ENCODE results near the gene HMGB3. TPM values are rescaled to one million over a fixed set of nuclear protein-coding genes. Genes with fewer than 3 reads are reported as not detected.
"Not testable (repeated sequence)": the region's sequence is repeated elsewhere in the genome, so short reads cannot be mapped to it uniquely, and the experiment has no call there.

The HMGB3 gene
- total and polyA plus RNA-seq, 7 donors = 2.5 to 46.4 (median 3.9) TPM

- H3K4me1 ChIP-seq = no peaks in the 10 kb centered on the region
- 1% methylated on average over 86 to 93 of the region's 93 CpGs for WGBS, 2 donors
- no peaks in the 10 kb centered on the region for H3K36me3 ChIP-seq
- H3K9me3 ChIP-seq = no peaks in the 10 kb centered on the region
- no peak for DNase-seq
- H3K4me3 ChIP-seq = peak overlapping the region; percentile 6 to 52 (median 50)
- intact Hi-C loops (cut with DNase I) = no loop called here
- no peak overlapping the region for H3K27ac ChIP-seq
- no peaks in the 10 kb centered on the region for H3K27me3 ChIP-seq
- TF ChIP-seq POLR2A (IDR thresholded peaks at IDR 0.05) = no peak
- no peak for TF ChIP-seq POLR2AphosphoS5 (IDR thresholded peaks at IDR 0.05)
- TF ChIP-seq EP300 (IDR thresholded peaks at IDR 0.05) = no peak
- TF ChIP-seq CTCF (IDR thresholded peaks at IDR 0.05) = no peak
Observed at GRCh38 chrX:150984169-150984824, 1.2 kb downstream of the HMGB3 start.

GRCh38 chrX:150987687-150988086 lies 4.6 kb downstream of the HMGB3 start:
- intact Hi-C loops (cut with DNase I); DNase-seq; H3K36me3 ChIP-seq; H3K4me3 ChIP-seq; H3K4me1 ChIP-seq; H3K27me3 ChIP-seq; H3K27ac ChIP-seq; H3K9me3 ChIP-seq: not testable (repeated sequence)
- WGBS, 2 donors = 96% methylated on average over 6 of the region's 6 CpGs

- Histone ChIP-seq H3K9me3 (no peaks in the 10 kb centered on the region), H3K27me3 (no peaks in the 10 kb centered on the region), H3K27ac (no peak overlapping the region), H3K4me3 (no peak overlapping the region), H3K36me3 (no peaks in the 10 kb centered on the region), H3K4me1 (no peaks in the 10 kb centered on the region)
- 96 to 99% methylated on average over 2 of the region's 2 CpGs for WGBS, 2 donors
- intact Hi-C loops (cut with DNase I) = no loop called here
- no peak for TF ChIP-seq EP300 (IDR thresholded peaks at IDR 0.05)
- no peak for TF ChIP-seq POLR2AphosphoS5 (IDR thresholded peaks at IDR 0.05)
- no peak for TF ChIP-seq CTCF (IDR thresholded peaks at IDR 0.05)
- no peak for TF ChIP-seq POLR2A (IDR thresholded peaks at IDR 0.05)
- DNase-seq = no peak
Observed at GRCh38 chrX:150989420-150989819, 6.3 kb downstream of the HMGB3 start.

GRCh38 chrX:150990910-150991309 lies 7.8 kb downstream of the HMGB3 start:
- 67 to 75% methylated on average over 5 of the region's 5 CpGs for WGBS, 2 donors
- Histone ChIP-seq H3K36me3 (no peaks in the 10 kb centered on the region), H3K4me3 (no peak overlapping the region), H3K27me3 (no peaks in the 10 kb centered on the region), H3K27ac (no peak overlapping the region), H3K4me1 (no peaks in the 10 kb centered on the region), H3K9me3 (no peaks in the 10 kb centered on the region)
- intact Hi-C loops (cut with DNase I) = no loop called here
- TF ChIP-seq POLR2A (IDR thresholded peaks at IDR 0.05) (no peak), CTCF (IDR thresholded peaks at IDR 0.05) (no peak), EP300 (IDR thresholded peaks at IDR 0.05) (no peak), POLR2AphosphoS5 (IDR thresholded peaks at IDR 0.05) (no peak)
- no peak for DNase-seq

GRCh38 chrX:151000861-151001331 lies 17.8 kb downstream of the HMGB3 start:
- H3K4me1 ChIP-seq = no peaks in the 10 kb centered on the region
- intact Hi-C loops (cut with DNase I) = no loop called here
- TF ChIP-seq CTCF (IDR thresholded peaks at IDR 0.05) = no peak
- TF ChIP-seq EP300 (IDR thresholded peaks at IDR 0.05) = no peak
- TF ChIP-seq POLR2AphosphoS5 (IDR thresholded peaks at IDR 0.05) = no peak
- no peak for TF ChIP-seq POLR2A (IDR thresholded peaks at IDR 0.05)

More at GRCh38 chrX:151000861-151001331, 17.8 kb downstream of the HMGB3 start:
- DNase-seq = no peak
- Histone ChIP-seq H3K36me3 (no peaks in the 10 kb centered on the region), H3K4me3 (no peak overlapping the region), H3K27ac (no peak overlapping the region), H3K27me3 (no peaks in the 10 kb centered on the region), H3K9me3 (no peaks in the 10 kb centered on the region)
- 76 to 86% methylated on average over 5 of the region's 5 CpGs for WGBS, 2 donors
